Testis (tissue), 2 donors: ENCODE measurements around the gene MPRIP.

Experiments
- POLR2A ChIP-seq: fragments of 450-650 bp; IDR thresholded peaks from one replicate; pipeline ENCODE4 v1.6.1; 2017; ENCODE audit warnings: antibody characterized with exemption, mild to moderate bottlenecking, moderate library complexity
- TF ChIP-seq, protein P1 (sequence below), 3 experiments: fragments of 450-650 bp in 2 of 3; fragments of 200-600 bp in 1 of 3; sonication (generic) in 1 of 3; IDR thresholded peaks; one replicate each; pipeline ENCODE4 v1.5.1; 2016 to 2019; ENCODE audit warnings: antibody characterized with exemption in 3 of 3, mild to moderate bottlenecking in 2 of 3, moderate library complexity in 1 of 3

DNA sequence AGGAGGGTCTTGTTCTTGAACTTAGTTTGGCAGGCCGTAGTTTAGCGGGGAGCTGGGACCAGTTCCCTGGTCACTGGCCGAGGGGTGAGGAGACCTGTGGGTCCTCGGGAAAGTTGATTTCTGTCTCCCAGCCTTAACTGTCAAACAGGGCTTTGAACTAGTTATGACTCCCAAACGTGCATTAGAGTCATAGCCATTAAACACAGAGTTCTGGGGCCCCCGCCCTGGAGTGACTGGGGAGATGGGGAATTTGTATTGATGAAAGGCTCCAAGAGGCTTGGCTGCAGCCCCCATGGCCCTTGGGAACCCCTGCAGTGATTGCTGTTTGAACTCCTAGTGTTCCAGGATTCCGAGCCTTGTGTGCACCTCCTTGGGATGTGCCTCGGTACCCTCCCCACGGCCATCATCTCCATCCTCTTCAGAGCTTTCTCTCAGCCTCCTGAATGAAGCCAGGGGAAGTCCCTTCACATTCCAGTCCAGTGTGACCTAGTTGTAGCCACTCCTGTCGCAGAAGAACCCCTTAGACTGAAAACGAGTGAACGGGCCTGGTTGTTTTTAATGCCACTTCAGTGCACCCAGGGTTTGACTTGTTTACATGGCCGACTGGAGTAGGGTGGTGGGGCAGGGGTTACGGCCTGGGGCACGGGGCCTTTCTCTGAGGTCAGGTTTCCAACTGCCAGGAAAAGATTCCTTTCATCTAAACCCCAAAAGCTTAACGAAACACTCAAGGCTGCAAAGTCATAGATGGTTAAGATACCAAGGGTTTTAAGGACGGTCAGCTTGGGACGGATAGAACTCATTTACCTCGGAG lies 1.4 kb downstream of the MPRIP start:
- TF ChIP-seq, protein P1, sequence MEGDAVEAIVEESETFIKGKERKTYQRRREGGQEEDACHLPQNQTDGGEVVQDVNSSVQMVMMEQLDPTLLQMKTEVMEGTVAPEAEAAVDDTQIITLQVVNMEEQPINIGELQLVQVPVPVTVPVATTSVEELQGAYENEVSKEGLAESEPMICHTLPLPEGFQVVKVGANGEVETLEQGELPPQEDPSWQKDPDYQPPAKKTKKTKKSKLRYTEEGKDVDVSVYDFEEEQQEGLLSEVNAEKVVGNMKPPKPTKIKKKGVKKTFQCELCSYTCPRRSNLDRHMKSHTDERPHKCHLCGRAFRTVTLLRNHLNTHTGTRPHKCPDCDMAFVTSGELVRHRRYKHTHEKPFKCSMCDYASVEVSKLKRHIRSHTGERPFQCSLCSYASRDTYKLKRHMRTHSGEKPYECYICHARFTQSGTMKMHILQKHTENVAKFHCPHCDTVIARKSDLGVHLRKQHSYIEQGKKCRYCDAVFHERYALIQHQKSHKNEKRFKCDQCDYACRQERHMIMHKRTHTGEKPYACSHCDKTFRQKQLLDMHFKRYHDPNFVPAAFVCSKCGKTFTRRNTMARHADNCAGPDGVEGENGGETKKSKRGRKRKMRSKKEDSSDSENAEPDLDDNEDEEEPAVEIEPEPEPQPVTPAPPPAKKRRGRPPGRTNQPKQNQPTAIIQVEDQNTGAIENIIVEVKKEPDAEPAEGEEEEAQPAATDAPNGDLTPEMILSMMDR (IDR thresholded peaks at IDR 0.05): no peak
- no peak for TF ChIP-seq POLR2A
